ENCODE results near the gene VAMP4.

- TF ChIP-seq MAX (IDR thresholded peaks at IDR 0.05) = no peak
- TF ChIP-seq CTCF (IDR thresholded peaks at IDR 0.05 in 2 of 3, conservative IDR thresholded peaks at IDR 0.05 in 1 of 3; ENCODE audit: borderline replicate concordance in 1 of 3, insufficient read depth in 1 of 3, low read depth in 2 of 3, low read length in 2 of 3) = no peak
- TF ChIP-seq EZH2 (IDR thresholded peaks at IDR 0.05) = no peak
- TF ChIP-seq SP1 (IDR thresholded peaks at IDR 0.05; ENCODE audit: low read depth) = no peak
Observed at GRCh38 chr1:171742577-171742922, 685 bp upstream of the VAMP4 start.

Measured in HCT116 (cell line).